Renal cortex interstitium (tissue), 11 donors: ENCODE data around the gene ANKRD40. TPM values are rescaled to one million over a fixed set of nuclear protein-coding genes. Genes with fewer than 3 reads are reported as not detected.
"Not testable (repeated sequence)": the region's sequence is repeated elsewhere in the genome, so short reads cannot be mapped to it uniquely, and the experiment has no call there.

Experiments
- DNase-seq, 11 donors: peaks; one replicate each; pipeline ENCODE4 v3.0.0-alpha.2; 2013; ENCODE audit warnings: low read depth in 9 of 11, low spot score in 4 of 11; ENCODE audit errors: extremely low read depth in 1 of 11
- polyA plus RNA-seq, 3 donors: library from polyadenylated mRNA; unstranded; fragments of 120-200 nt; gene quantifications; one replicate each; pipeline ENCODE4 v1.2.1, GENCODE V29; 2013; ENCODE audit not compliant: insufficient read length in 3 of 3

The ANKRD40 gene
- polyA plus RNA-seq, 3 donors = 41.5 to 48.9 (median 43.0) TPM

- DNase-seq = not testable (repeated sequence)
Observed at GRCh38 chr17:50680543-50681262, 27.0 kb downstream of the ANKRD40 start.

- DNase-seq = no peak
Observed at GRCh38 chr17:50680126-50680525, 27.6 kb downstream of the ANKRD40 start.

GRCh38 chr17:50679008-50679544, 28.6 kb downstream of the ANKRD40 start:
- no peak for DNase-seq

GRCh38 chr17:50677851-50678375, 29.8 kb downstream of the ANKRD40 start:
- DNase-seq = no peak

- DNase-seq = no peak
Observed at GRCh38 chr17:50676065-50676975, 31.4 kb downstream of the ANKRD40 start.

- DNase-seq = no peak
Observed at GRCh38 chr17:50675627-50676026, 32.1 kb downstream of the ANKRD40 start.

- DNase-seq = no peak
Observed at GRCh38 chr17:50675190-50675589, 32.5 kb downstream of the ANKRD40 start.

- DNase-seq = no peak
Observed at GRCh38 chr17:50672831-50673551, 34.7 kb downstream of the ANKRD40 start.

GRCh38 chr17:50672071-50672470, 35.6 kb downstream of the ANKRD40 start:
- DNase-seq = no peak

GRCh38 chr17:50668838-50669581, 38.7 kb downstream of the ANKRD40 start:
- no peak for DNase-seq

GRCh38 chr17:50668025-50668837, 39.5 kb downstream of the ANKRD40 start:
- no peak for DNase-seq

GRCh38 chr17:50667259-50668024, 40.3 kb downstream of the ANKRD40 start:
- no peak for DNase-seq

- DNase-seq = no peak
Observed at GRCh38 chr17:50666316-50666715, 41.4 kb downstream of the ANKRD40 start.

- DNase-seq = no peak
Observed at GRCh38 chr17:50665838-50666237, 41.9 kb downstream of the ANKRD40 start.

GRCh38 chr17:50664788-50665458, 42.8 kb downstream of the ANKRD40 start:
- no peak for DNase-seq

GRCh38 chr17:50663812-50664374, 43.8 kb downstream of the ANKRD40 start:
- DNase-seq = no peak
